Ovary (tissue), 3 donors: ENCODE measurements around the gene UXS1.
"Not testable (repeated sequence)": the region's sequence is repeated elsewhere in the genome, so short reads cannot be mapped to it uniquely, and the experiment has no call there.

Experiments
- CTCF ChIP-seq, 3 donors: fragments of 450-650 bp in 2 of 3; fragments of 200-600 bp in 1 of 3; IDR thresholded peaks; one replicate each; pipeline versions ENCODE4 v1.5.1 to v1.8.0; 2016 to 2022; ENCODE audit warnings: antibody characterized with exemption in 3 of 3, mild to moderate bottlenecking in 1 of 3
- EP300 ChIP-seq: sonication (generic); formaldehyde crosslinking; IDR thresholded peaks from one replicate; pipeline ENCODE4 v1.6.1; 2017; ENCODE audit warnings: antibody characterized with exemption
- POLR2A ChIP-seq: fragments of 450-650 bp; IDR thresholded peaks from one replicate; pipeline ENCODE4 v1.6.1; 2017; ENCODE audit warnings: antibody characterized with exemption, mild to moderate bottlenecking, moderate library complexity
- donor health status: DM: no; HTN: no; CAD: no.

GRCh38 chr2:106219157-106219556 lies 25.1 kb upstream of the UXS1 start:
- not testable (repeated sequence) for TF ChIP-seq EP300; CTCF (IDR thresholded peaks at IDR 0.05); POLR2A
